PC-3 (cell line): ENCODE data around the gene AEBP2.

Experiments
- CTCF ChIP-seq: fragments of 300-600 bp; sonication (generic); conservative IDR thresholded peaks from 2 replicates; pipeline ENCODE4 v1.5.1; 2017; ENCODE audit warnings: antibody characterized with exemption, low read depth, mild to moderate bottlenecking, low read length
- EZH2 ChIP-seq: fragments of 300-600 bp; sonication (generic); IDR thresholded peaks from one replicate; pipeline ENCODE4 v1.6.1; 2017; ENCODE audit warnings: antibody characterized with exemption, mild to moderate bottlenecking, low read length; ENCODE audit not compliant: unreplicated experiment
- EZH2phosphoT487 ChIP-seq: fragments of 300-600 bp; sonication (generic); IDR thresholded peaks from 2 replicates; pipeline ENCODE4 v1.6.1; 2018; ENCODE audit warnings: mild to moderate bottlenecking, antibody characterized with exemption, low read length, borderline replicate concordance

GRCh38 chr12:19458733-19459132, 19.4 kb downstream of the AEBP2 start:
- TF ChIP-seq CTCF (no peak), EZH2 (no peak), EZH2phosphoT487 (no peak)
